ENCODE results near the gene TEAD4. TPM values are rescaled to one million over a fixed set of nuclear protein-coding genes. Genes with fewer than 3 reads are reported as not detected.
A peak's percentile ranks its signal among the peaks of the same experiment; 100 is the strongest.

The TEAD4 gene
- total RNA-seq, 1 donor: 14.6 TPM

DNA sequence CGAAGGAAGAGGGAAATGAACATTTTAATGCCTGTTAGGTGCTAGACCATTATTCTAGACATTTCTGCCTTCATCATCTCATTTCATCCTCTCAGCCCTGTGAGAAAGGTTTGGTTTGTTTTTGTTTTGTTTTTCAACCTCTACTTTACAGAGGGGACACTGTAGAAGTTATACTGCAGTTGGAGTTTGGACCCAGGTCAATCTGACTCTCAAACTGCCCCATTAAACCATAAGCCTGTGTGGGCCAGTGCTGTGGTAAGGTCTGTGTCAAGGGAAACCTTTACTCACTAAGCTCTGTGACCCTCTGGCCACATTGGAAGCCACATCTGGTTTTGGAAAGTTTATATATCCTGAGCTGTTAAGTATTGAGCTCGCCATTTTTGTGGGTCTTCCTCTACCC is 8.5 kb downstream of the TEAD4 start:
- no peak for DNase-seq (ENCODE audit: low read depth)
- no peak overlapping the region for H3K4me3 ChIP-seq (ENCODE audit: low read depth, low read length)
- no peak for TF ChIP-seq CTCF (IDR thresholded peaks at IDR 0.05; ENCODE audit: insufficient read depth, low read length)

DNA sequence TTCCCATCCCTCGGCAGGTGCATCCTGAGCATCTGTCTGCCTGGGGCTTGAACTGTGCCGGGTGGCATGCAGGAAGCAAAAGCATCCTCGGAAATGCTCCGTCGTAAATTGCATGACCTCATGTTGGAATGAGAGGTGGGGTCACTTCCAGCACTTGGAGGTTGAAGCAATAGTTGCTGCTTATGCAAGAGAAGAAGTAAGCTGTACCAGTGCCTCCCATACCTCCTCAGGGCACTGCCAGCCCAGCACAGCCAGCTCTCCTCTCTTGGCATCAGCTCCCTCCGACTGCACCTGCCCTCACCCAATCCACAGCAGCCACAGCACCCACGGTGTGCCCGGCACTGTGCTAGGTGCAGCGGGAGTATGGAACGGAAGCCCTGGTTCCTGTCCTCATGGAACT is 11.5 kb downstream of the TEAD4 start:
- TF ChIP-seq CTCF (IDR thresholded peaks at IDR 0.05; ENCODE audit: insufficient read depth, low read length): no peak
- no peak overlapping the region for H3K4me3 ChIP-seq (ENCODE audit: low read depth, low read length)
- DNase-seq (ENCODE audit: low read depth): peak; percentile 21

DNA sequence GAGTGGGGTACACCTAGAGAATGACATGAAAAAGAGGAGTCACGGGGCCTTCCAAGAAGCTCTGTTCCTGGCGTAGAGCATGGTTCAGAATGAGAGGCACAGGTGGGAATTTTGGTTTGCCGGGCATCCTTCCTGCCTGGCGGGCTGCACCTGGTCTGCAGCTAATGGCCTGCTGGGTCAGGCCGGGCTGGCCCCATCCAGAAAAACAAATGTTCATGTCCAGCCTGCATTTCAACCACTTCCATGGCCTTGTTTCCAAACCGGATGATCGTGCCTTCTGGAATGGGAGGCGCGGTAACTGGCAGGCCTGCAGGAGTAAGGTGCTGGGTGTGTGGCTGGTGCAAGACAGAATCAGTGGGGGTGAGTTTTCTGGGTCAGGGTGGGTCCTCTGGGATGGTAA is 14.4 kb downstream of the TEAD4 start:
- no peak for TF ChIP-seq CTCF (IDR thresholded peaks at IDR 0.05; ENCODE audit: insufficient read depth, low read length)
- H3K4me3 ChIP-seq (ENCODE audit: low read depth, low read length): no peak overlapping the region
- DNase-seq (ENCODE audit: low read depth): no peak

GRCh38 chr12:2974560-2974971 is 15.4 kb downstream of the TEAD4 start:
- no peak overlapping the region for H3K4me3 ChIP-seq (ENCODE audit: low read depth, low read length)
- peak; percentile 40 for DNase-seq (ENCODE audit: low read depth)
- TF ChIP-seq CTCF (IDR thresholded peaks at IDR 0.05; ENCODE audit: insufficient read depth, low read length): no peak

GRCh38 chr12:2976581-2976996 is 17.4 kb downstream of the TEAD4 start:
- H3K4me3 ChIP-seq (ENCODE audit: low read depth, low read length): no peak overlapping the region
- TF ChIP-seq CTCF (IDR thresholded peaks at IDR 0.05; ENCODE audit: insufficient read depth, low read length): no peak
- DNase-seq (ENCODE audit: low read depth): peak; percentile 24

DNA sequence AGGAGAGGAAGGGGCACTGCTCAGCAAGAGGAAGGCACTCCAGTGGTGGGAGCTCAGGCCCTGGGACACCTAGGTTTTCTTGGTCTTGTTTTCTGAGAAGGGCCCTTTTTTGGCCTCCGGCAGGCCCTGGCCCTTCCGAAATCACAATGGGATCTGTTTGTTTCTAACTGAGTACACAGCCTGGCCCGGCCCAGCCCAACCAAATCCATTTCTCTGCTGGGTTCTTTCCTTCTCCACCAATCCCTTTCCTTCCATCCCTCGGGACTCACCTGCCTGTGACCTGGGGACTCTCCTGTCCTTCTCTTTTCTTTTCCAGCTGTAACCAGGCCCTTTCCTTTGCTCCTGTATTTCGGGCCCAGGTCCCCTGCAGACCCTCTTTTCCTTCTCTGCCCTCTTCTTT is 18.6 kb downstream of the TEAD4 start:
- no peak overlapping the region for H3K4me3 ChIP-seq (ENCODE audit: low read depth, low read length)
- no peak for DNase-seq (ENCODE audit: low read depth)
- no peak for TF ChIP-seq CTCF (IDR thresholded peaks at IDR 0.05; ENCODE audit: insufficient read depth, low read length)

DNA sequence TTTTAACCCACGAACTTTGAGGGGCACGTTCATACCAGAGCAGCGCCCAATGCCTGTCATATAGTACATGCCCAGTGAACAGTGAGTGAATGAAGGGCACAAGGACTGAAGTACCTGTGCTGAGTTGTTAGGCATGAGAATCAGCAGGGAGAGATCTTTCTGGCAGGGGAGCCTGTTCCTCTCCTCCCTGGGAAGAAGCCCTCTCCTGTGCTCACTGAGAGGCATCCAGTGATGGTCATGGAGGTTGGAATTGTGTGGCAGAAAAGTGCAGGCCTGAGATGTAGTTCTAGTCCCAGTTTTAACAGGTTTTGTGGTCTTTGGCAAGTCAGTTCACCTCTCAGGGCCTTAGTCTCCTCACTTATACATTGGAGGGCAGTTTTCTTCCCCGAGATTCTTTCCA is 20.6 kb downstream of the TEAD4 start:
- TF ChIP-seq CTCF (IDR thresholded peaks at IDR 0.05; ENCODE audit: insufficient read depth, low read length): no peak
- H3K4me3 ChIP-seq (ENCODE audit: low read depth, low read length): no peak overlapping the region
- no peak for DNase-seq (ENCODE audit: low read depth)

All from fibroblast of the aortic adventitia (primary cell).